Hippocampal formation (tissue), 2 donors: ENCODE data around the gene GPC5.

Experiments
- DNase-seq, 2 donors: peaks; one replicate each; lab custom pipeline; 2025; lab: John Stamatoyannopoulos, UW

The GPC5 gene

GRCh38 chr13:92355213-92355612, 956.8 kb downstream of the GPC5 start:
- no peak for DNase-seq

DNA sequence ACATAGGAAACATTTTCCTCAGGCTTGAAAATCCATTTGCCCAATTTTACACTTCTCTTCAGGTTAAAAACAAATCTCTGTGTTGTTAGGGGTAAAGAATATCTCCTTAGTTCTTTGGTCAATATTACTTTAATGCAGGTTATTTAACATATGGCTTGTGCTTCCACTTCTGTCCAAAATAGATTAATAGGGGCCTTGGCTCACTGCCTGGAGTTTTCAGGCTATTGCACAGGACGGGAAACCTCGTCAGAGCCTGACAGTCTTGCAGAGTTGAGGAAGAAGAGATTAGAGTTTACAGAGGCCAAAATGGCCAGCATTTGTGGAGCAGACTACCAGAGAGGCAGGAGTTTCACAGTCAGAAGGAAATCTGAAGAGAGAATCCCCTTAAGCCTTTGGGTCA, 964.3 kb downstream of the GPC5 start:
- no peak for DNase-seq

DNA sequence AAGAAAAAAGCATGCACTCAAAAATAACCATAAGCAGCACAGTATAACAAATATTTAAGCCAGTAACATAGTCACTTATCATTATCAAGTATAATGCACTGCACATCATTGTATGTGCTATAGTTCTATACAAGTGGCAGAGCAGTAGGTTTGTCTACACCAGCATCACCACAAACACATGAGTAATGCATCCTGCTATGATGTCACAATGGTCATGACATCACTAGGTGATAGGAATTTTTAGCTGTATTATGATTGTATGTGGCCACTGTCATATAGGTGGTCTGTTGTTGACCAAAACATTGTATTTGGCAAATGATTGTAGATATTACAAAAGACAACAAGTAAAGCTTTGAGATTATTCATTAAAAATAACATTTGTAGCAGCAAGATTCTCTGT, 967.5 kb downstream of the GPC5 start:
- no peak for DNase-seq

DNA sequence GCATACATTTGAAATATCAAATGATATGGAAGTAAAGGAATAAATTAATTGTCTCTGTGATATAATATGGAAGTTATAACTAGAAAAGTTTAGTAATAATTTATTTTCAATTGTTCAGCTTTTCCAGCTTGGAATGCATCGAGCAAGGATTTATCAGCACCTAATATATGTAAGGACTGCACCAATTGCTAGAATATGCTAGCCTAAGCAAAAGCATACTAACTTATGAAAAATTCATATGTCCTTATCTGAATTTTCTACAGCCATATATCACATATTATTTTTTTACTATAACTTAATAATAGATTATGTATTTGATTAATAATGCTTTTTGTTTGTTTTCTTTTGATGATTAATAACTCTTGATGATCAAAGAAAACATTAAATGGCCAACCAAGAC, 979.0 kb downstream of the GPC5 start:
- DNase-seq: no peak

- DNase-seq: no peak
Measured at GRCh38 chr13:92379371-92379770, 981.0 kb downstream of the GPC5 start.

- DNase-seq: no peak
Measured at GRCh38 chr13:92384410-92384809, 986.0 kb downstream of the GPC5 start.

DNA sequence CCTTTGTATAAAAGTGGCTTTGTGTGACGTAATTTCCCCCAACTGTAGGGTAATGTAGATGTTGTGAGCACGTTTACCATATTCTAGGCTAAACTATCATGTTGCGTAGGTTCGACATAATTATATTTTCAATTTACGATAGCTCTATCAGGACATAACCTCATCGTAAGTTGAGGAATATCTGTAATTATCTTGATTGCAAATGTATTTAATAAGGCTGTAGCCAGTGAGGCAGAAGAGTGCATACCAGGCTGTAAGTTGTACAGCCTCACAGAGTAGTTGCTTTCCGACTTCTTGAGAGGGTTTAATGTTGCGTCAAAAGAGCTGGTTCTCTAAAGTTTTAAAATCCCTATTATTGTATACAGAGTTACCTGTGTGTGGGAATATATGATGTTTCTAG, 988.8 kb downstream of the GPC5 start:
- DNase-seq: no peak

GRCh38 chr13:92390217-92390616, 991.8 kb downstream of the GPC5 start:
- DNase-seq: no peak

DNA sequence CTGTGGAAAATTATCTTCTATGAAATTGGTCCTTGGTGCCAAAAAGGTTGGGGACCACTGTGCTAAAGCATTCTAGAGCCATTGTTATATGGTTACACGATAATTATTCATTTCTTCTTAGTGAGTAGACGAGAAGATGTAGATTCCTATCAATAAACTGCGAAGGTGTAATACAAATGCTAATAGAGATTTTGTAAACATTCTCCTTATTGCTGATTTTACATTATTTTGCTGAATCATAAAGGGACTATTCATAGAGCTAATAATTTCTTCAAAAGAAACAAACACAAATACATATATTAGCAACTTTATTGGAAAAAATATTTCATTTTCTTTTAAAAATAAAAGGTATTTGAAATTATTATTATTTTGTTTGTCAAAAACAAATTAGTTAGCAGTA, 1005.2 kb downstream of the GPC5 start:
- DNase-seq: no peak

DNA sequence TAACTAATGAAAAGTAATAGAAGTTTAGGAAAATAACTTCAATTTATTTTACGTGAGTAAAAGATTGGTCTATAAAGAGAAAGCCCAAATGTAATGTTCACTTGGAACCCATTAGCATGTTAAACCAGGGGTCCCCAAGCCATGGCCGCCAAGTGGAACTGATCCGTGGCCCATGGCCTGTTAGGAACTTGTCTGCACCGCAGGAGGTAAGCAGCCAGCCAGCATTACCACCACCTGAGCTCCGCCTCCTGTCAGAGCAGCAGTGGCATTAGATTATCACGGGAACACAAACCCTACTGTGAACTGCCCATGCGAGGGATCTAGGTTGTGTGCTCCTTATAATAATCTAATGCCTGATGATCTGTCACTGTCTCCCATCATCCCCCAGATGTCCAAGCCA, 1009.4 kb downstream of the GPC5 start:
- DNase-seq: no peak

DNA sequence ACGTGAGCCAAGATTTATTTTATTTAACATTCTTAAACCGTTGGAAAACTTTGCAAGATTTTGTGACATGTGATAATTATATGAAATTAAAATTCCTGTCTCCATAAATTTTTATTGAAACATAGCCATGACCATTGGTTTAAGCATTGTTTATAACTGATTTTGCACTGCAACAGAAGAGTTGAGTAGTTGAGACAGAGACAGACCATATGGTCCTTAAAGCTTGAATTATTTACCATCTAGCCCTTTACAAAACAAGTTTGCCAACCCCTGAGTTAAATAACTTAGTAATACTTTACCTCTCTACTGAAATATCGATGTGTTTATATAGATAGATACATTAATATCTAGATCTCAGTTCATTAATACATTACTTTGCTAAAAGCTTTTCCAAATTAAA, 1014.1 kb downstream of the GPC5 start:
- no peak for DNase-seq

GRCh38 chr13:92412996-92413395, 1014.6 kb downstream of the GPC5 start:
- DNase-seq: no peak

GRCh38 chr13:92413452-92413851, 1015.0 kb downstream of the GPC5 start:
- no peak for DNase-seq

DNA sequence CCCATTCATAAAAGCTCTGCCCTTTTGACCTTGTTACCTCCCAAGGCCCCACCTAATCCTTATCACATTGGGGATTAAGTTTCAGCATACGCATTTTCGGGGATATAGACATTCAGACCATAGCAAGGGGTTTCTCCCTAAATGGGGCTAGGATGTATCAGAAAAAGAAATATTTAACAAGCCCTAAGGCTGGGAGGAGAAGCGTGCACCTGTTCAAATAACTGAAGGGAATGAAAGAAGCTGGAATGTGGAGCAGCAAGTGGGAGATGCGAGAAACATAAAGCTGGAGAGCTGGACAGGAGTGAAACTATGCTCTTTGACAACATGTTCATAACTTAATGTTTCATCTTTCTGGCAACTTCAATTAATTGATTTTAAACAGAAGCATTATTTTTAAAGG, 1016.4 kb downstream of the GPC5 start:
- DNase-seq: no peak

GRCh38 chr13:92415781-92416180, 1017.4 kb downstream of the GPC5 start:
- DNase-seq: no peak

GRCh38 chr13:92418818-92419412, 1020.5 kb downstream of the GPC5 start:
- no peak for DNase-seq

DNA sequence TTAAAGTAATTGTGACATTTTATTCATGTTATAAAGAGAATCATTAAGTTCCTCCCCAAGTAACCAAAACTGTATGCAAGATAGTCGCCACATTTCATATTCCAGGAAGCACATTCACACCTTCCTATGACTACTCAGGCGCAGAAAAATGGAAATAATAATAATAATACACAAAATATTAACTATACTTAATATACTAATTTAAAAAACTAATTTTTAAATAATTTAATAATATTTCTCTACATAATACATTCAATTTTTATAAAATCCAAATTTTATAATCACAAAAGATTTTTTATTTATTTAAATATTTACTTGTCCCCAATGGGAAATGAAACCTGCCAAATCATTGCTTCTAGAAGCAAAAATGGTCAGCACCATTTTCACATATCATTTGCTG, 1030.8 kb downstream of the GPC5 start:
- DNase-seq: no peak

DNA sequence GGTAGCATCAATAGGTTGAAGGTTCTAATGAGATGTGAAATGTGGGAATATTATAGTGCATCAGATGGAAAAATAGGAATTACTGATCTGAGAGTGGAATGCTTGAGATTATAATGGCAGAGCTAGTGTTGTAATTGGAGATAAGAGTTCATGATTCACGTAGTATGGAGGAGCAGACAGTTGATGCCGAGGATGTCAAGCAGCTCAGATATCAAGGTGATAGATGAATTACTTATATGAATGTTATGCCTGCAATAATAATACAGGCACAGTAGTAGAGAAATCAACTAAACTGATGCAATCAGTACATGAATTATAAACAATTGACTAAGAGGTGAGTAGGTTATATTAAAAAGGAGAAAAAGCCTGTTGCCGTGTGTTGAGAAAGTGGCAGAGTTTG, 1035.0 kb downstream of the GPC5 start:
- DNase-seq: no peak

GRCh38 chr13:92433963-92434362, 1035.5 kb downstream of the GPC5 start:
- no peak for DNase-seq

DNA sequence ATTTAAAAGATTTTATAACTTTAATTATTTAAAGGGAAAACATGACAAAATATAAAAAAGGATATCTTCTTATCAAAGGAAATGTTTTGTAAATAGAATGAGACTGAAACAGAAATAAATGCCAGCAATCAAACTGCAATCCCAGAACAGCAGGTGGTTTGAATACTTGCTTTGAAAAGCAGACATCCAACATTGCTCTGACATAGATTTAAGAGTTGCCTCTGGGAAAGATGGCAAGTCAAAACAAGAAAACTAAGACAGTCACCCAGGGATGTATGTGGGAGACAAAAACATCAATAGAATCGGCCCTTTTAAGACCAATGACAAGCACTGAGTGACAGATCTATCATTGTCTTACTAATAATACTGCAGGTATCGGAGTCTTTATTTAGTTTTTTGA, 1038.5 kb downstream of the GPC5 start:
- DNase-seq: no peak

- DNase-seq: no peak
Measured at GRCh38 chr13:92444244-92444643, 1045.8 kb downstream of the GPC5 start.

- DNase-seq: no peak
Measured at GRCh38 chr13:92451060-92451459, 1052.6 kb downstream of the GPC5 start.

GRCh38 chr13:92452840-92453239, 1054.4 kb downstream of the GPC5 start:
- DNase-seq: no peak

- DNase-seq: no peak
Measured at GRCh38 chr13:92459306-92459705, 1060.9 kb downstream of the GPC5 start.

DNA sequence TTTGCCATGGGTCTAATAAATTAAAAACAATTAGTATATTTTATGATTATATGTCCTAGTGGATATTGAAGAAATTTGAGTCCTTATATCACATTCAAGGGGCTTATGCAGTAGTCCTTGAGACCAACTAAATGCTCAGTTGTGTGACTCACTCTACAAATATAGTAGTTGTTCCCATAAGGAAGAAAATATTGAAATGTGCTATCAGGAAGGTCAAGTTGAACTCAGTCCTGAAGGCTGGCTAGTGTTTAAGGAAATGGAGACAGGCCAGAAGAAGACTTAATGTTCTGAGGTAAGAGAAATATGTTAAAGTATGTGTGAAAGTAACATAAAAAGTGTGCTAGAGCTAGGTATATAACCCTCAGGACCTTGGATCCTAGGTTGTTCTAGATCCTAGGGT, 1062.1 kb downstream of the GPC5 start:
- DNase-seq: no peak
